Activated T-cell treated with anti-CD3 and anti-CD28 coated beads for 4 hours (primary cell): ENCODE measurements around the gene KLHL11.
"Not testable (repeated sequence)": the region's sequence is repeated elsewhere in the genome, so short reads cannot be mapped to it uniquely, and the experiment has no call there.

Experiments
- DNase-seq: peaks from one replicate; pipeline ENCODE4 v3.0.0-alpha.2; 2020

The KLHL11 gene

DNA sequence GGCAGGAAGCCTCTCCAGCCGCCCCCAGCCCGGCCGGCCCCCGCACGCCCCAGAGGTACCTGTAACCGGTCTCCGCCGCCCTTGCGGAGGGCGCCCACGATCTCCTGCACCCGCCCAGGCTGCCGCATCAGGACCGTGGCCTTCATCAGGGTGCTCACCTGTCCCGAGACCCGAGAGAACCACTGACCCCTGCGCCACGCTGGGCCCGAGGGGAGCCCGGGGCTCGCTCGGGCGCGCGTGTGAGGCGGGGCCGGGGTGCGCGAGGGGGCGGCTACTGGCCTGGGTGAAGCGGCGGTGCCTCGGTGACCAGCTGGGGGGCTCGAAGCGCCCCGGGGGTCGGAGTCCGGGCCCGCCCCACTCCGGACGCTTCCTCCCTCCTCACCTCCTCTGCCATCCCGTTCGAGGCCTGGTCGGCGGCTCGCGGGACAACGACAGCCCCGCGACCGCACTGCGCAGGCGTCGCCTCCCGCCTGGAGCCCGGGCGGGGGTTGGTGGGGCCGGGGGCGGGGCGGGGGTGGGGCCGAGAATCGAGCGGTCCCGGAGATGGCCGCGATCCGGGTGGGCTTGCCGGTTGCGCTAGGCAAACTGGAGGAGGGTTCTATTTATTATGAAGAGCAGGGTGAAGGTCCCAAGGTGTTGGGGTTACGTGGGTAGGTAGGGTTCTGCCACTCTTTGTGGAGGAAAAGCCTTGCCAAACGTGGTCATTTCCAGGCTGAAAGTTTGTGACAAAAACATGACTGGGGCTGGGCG lies 29.2 kb downstream of the KLHL11 start, which contains the start of gene NT5C3B:
TSS of gene NT5C3B (minus strand) at position 433 of the 750 bp plus-strand sequence. CDS start at position 394, 39 bp downstream.
- DNase-seq, result peak; percentile 24

DNA sequence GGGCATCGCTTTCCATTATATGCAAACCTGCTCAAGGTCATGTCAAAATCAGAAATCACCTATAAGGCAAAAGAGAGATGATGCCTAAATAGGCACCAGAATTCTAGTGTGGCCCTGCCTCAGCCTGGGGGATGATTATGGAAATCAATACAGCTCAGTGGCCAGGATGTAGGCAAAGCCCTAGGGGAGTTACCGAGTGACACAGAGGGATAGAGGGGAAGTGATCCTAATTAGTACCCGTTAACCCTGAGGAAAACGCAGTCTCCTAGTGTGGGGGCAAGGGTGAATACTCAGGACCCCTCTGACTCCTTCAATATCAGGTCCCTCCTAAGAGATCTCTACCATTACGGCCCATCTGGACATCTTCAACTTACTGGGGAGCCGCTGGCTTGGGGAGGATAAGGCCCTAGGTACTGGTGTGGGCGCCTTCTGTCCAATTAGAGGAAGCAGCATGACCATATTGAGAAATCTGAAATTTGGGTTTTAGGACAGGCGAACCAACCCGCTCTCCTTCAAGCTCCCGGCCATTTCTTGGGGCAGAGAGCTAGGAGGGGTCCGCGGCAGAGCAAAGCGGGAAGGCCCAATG lies 29.9 kb downstream of the KLHL11 start:
- DNase-seq, result no peak

DNA sequence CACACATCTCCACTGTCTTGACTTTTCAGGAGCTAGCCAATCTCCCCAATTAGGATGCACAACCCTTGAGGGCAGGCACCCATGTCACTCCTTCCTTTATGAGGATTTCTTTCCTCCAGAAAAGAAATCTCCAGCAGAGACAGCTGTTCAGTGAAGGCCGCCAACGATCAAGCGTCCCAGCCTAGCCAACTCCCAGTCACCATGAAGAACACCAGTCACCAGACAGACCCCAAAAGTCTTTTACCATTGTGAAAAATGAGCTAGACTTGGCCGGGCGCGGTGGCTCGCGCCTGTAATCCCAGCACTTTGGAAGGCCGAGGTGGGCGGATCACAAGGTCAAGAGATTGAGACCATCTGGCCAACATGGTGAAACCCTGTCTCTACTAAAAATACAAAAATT lies 35.3 kb downstream of the KLHL11 start:
- not testable (repeated sequence) for DNase-seq

DNA sequence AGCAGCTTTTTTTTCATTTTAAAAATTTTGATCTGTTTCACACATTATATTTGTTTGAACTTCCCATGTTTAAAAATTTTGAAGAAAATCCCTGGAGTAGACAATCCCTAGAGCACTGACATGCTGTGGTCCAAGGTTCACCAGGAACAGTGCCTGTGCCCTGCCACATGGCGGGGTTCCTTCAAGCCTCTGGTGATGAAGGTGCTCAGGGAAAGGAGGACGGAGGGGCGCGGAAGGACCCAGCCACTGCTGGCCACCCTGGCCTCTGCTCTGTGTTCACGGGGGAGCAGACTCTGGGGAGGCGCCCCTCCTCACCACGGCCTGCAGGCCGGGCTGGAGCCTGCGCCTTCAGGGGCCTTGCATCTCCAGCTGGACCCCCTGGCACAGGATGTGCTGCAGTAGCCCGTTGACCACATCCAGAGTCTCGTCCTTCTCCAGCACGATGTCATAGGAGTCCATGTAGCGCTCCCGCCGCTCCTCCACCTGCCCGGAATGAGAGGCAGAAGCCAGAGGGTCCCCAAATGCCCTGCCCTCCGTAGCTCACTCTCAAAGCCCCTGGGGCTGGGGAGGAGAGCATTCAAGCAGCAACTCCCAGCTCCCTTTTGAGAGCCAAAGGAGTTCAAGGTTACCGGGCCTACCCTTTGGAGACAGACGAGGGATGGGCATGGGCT lies 39.9 kb downstream of the KLHL11 start:
- DNase-seq, result no peak

DNA sequence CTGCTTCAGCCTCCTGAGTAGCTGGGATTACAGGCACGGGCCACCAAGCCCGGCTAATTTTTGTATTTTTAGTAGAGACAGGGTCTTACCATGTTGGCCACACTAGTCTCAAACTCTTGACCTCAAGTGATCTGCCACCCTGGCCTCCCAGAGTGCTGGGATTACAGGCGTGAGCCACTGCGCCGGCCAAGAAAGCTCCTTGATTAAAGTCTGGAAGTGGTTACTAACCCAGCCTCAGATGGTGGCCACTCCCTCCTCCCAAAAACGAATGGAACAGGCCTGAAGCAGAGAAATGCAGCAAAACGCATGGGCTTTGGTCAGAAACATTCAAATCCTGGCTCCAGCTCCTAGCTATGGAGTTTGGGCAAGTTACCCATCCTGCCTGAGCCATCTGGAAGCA lies 41.1 kb downstream of the KLHL11 start:
- DNase-seq, result no peak

DNA sequence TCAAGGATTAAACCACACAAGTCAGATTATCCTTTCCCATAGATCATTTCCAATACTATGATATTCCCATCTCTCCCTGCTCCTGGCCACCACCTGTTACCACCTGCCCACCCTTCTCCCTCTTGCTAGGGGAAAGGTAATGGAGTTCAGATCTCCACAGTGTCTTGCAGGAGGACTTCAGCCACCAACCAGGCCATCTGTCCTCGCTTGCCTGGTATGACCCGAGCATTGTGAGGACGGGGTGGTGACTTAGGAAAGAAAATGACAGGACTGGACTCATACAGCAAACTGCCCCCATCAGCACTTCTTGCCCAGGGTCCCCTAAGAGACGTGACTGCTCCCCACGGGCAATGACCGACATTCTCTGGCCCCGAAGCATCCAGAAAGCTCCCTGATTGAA lies 41.6 kb downstream of the KLHL11 start:
- no peak for DNase-seq

DNA sequence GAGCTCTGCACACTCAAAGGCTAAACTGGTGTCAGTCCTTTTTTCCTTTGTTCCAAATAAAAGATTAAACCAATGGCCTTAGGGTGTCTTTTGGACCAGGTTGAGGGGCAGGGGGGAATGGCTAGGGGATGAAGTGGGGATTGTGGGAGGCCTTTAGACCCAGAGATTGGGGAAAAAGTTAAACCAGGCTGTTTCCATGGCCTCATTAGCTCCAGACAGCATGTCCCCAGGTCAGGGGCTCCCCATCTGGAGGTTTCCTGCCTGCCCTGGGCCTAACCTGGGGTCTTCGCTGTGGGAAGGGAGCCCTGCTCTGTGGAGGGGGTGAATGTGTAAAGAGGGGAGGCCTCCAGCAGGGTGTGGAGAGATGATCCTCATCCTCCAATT lies 42.1 kb downstream of the KLHL11 start:
- no peak for DNase-seq

DNA sequence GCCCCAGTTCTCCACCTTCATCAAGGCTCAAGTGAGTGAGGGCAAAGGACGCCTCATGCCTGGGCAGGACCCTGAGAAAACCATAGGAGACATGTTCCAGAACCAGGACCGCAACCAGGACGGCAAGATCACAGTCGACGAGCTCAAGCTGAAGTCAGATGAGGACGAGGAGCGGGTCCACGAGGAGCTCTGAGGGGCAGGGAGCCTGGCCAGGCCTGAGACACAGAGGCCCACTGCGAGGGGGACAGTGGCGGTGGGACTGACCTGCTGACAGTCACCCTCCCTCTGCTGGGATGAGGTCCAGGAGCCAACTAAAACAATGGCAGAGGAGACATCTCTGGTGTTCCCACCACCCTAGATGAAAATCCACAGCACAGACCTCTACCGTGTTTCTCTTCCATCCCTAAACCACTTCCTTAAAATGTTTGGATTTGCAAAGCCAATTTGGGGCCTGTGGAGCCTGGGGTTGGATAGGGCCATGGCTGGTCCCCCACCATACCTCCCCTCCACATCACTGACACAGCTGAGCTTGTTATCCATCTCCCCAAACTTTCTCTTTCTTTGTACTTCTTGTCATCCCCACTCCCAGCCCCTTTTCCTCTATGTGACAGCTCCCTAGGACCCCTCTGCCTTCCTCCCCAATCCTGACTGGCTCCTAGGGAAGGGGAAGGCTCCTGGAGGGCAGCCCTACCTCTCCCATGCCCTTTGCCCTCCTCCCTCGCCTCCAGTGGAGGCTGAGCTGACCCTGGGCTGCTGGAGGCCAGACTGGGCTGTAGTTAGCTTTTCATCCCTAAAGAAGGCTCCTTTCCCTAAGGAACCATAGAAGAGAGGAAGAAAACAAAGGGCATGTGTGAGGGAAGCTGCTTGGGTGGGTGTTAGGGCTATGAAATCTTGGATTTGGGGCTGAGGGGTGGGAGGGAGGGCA lies 42.7 kb downstream of the KLHL11 start:
- DNase-seq, result no peak

DNA sequence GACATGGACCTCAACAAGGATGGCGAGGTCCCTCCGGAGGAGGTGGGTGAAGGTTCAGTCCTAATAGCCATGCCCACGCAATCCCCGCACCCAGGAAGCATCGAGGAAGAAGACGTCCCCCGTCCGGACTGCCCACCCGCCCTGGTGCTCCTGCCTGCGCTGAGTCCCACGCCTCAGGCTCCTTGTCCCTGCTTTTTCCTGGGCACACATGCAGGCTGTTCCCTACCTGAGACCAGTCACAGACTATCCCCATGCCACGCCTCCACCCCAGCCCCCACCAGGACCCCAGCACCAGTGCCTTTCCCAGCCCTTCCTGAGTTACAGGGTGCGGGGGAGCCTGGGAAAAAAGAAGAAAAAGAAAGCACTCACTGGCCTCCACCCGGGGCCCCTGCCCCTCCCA lies 43.4 kb downstream of the KLHL11 start:
- DNase-seq, result no peak

DNA sequence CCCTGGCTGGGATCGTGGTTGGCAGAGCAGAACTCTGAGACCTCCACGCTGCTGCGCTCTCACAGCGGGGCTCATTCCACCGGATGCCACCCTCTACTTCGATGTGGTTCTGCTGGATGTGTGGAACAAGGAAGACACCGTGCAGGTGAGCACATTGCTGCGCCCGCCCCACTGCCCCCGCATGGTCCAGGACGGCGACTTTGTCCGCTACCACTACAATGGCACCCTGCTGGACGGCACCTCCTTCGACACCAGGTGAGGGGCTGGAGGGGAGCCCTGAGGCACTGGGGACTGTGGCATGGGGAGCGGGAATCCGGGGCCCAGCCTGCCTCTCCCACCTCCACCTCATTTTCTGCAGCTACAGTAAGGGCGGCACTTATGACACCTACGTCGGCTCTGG lies 47.2 kb downstream of the KLHL11 start:
- no peak for DNase-seq

DNA sequence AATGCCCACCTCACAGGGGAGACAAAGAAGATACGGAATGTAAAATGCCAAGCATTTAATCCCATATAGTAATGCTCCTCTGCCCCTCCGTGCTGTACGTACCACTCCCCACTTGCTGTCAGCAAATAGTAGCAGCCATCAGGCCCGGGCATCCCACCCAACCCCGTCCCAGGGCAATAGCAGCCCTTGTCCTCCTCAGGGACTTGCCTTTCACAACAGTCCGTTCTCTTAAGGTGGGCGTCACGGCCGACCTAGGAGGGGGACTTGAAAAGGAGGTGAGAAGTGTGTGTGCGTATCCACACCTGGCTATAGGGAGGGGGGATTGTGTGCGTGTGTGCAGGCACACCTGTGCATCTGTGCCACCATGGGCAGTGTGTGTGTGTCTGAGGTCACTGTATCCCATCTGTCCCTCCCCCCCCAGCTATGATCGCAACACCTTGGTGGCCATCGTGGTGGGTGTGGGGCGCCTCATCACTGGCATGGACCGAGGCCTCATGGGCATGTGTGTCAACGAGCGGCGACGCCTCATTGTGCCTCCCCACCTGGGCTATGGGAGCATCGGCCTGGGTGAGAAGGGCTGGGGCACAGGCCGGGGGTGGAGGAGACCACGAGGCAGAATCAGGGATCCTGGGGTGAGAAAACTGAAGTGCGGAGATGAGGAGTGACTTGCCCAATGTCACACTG lies 48.4 kb downstream of the KLHL11 start:
- no peak for DNase-seq

DNA sequence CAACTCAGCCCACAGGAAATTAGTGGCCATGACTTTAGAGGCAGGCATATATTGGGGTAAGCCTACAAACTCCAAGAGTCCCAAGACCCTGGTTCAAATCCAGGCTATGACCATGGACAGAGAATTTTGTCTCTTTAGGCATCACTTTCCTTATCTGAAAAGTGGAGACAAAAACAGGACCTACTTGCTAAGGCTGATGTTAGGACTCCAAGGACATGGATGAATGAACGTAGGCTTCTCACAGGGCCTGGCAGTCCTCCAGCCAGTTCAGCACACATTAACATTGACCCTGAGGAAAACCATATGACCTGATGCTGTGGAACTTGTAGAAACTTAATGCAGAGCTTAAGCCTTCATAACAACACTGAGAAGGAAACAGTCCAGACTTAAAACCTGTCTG lies 51.0 kb downstream of the KLHL11 start:
- no peak for DNase-seq

DNA sequence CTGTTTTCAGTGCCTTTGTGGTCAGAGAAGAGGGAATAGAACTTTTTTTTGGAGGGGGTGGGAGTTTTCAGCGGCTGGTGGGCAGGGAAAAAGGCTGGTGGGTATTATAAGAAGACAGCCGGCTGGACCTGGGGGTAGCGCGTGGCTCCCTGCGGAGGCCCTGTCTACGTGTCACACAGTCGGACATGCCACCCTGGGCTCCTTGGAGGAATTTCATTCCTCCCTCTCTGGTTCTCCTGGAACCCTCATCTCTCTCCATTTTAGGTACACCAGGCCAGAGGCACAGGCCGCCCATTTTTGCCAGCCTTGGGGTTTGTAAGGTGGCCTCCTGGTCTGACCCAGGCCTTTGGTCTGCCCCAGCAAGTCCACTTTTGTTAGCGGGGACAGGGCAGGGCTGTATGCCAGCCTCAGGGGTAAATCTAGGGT lies 51.5 kb downstream of the KLHL11 start:
- no peak for DNase-seq

DNA sequence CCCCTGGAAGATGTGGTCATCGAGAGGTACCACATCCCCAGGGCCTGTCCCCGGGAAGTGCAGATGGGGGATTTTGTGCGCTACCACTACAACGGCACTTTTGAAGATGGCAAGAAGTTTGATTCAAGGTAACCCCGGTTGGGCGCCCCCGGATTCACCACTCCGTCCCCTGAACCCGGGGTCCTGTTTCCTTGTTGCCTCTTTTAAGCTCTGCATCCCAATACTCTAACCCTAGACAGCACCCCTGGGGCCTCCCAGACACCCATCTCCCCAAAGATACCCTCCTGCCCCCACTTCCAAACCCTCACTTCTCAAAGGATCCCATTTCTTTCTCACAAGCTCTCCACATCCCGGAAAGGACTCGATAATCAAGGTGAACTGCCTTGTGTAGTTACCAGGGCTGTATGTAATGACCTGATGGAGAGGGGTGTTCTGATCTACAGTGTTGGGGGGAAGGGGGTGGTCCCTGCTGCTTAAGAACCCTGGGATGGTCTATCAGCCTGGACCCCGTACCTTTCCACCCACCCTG lies 52.0 kb downstream of the KLHL11 start:
- DNase-seq, result no peak

DNA sequence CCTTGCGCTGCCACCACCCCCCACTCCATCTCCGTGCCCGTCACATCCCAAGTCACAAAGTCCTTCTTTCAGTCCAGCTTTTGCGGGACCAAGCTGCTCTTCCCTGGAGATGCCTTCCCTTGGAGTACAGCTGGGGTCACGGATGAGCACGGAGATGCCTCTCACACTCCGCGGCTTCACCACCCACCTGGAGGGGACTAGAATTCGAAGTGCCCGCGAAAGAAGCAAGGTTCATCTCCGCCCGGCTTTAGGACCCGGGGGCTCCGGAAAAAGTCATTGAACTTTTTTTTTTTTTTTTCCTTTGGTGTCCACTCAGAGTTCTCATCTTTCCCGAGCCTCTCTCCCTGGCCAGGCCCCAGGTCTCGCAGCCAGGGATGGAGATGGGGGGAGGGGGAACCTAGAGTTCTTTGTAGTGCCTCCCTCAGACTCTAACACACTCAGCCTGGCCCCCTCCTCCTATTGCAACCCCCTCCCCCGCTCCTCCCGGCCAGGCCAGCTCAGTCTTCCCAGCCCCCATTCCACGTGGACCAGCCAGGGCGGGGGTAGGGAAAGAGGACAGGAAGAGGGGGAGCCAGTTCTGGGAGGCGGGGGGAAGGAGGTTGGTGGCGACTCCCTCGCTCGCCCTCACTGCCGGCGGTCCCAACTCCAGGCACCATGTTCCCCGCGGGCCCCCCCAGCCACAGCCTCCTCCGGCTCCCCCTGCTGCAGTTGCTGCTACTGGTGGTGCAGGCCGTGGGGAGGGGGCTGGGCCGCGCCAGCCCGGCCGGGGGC lies 52.7 kb downstream of the KLHL11 start, which contains the start of gene FKBP10:
TSS of gene FKBP10 (plus strand) at position 624 of the 771 bp plus-strand sequence. CDS start at position 655, 31 bp downstream.
- DNase-seq, result no peak

DNA sequence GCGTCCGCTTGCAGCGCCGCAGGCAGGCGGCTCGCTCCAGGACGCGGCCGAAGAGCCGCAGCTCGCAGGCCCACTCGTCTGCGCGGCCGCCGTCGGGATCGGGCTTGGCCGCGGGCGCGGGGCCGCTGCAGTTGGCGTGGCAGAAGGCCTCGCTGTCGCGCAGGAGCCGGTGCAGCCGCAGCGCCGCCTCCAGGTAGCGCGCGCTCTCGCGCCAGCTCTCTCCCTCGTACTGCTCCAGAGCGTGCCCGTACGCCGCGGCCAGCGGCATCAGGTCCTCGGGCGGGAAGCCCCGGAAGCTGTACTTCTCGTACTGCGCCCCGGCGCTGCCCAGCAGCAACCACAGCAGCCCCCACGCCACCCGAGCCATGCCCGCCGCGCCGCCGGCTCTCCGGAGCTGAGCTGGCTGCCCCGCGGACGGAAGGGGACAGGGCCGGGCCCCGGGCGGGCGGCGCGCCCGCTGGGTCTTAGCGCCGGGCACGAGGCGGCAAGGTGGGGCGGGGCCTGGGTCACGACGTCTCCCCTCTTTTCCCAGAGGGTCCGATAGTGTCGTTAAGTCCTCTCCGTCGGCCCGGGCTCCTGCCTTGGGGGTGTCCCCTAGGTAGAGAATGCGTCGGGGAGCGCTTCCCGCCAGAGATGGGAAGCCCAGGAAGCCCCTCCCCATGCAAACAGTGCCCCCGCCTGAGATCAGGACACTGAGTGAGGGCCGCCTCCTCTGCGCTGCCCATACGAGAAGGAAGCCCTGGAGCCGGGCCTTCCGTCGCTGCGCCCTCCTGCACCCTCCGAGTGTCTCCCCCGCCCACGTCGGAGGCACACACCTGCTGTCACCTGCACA lies 53.5 kb downstream of the KLHL11 start, which contains the start of gene P3H4:
TSS of gene P3H4 (minus strand) at position 401 of the 832 bp plus-strand sequence. CDS start at position 367, 34 bp downstream.
- DNase-seq, result peak; percentile 46

DNA sequence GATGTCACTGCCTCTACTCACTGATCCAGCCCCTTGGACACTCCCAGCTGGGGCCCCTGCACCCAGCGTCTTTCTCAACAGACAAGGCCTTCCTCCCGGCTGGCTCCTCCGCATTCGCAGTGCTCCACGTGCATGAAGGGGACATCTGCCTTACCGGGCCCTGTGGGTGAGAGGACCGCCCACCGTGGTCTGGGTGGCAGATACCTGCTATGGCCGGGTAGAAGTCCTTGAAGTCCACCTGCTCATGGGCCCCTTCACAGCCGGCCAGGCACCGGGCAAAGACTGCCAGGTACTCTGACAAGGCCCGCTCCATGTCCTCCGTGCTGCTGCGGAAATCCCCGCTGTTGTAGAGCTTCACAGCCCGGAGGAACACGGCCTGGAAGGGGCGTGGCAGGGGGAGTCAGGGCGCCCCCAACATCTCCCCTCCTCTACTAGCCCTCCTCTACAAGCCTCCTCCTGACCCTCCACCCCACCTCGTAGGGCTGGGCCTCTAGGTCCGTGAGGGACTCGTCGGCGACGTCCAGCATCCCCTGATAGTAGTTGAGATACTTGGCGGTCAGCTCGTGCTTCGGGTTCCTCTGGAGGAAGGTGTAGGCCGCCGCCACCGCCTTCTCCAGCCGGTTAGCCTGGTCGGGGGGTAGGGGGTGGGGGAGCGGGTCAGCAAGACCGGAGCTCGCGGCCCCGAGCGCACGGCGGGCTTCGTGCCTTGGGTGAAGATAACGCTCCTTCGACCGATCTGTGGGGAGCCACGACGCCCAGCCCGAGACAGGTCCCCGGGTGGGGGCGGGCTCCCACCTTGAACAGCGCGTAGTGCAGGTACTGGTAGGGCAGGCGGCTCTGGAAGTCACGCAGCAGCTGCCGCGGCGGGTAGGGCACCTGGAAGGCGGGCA lies 54.3 kb downstream of the KLHL11 start:
- peak; percentile 11 for DNase-seq

DNA sequence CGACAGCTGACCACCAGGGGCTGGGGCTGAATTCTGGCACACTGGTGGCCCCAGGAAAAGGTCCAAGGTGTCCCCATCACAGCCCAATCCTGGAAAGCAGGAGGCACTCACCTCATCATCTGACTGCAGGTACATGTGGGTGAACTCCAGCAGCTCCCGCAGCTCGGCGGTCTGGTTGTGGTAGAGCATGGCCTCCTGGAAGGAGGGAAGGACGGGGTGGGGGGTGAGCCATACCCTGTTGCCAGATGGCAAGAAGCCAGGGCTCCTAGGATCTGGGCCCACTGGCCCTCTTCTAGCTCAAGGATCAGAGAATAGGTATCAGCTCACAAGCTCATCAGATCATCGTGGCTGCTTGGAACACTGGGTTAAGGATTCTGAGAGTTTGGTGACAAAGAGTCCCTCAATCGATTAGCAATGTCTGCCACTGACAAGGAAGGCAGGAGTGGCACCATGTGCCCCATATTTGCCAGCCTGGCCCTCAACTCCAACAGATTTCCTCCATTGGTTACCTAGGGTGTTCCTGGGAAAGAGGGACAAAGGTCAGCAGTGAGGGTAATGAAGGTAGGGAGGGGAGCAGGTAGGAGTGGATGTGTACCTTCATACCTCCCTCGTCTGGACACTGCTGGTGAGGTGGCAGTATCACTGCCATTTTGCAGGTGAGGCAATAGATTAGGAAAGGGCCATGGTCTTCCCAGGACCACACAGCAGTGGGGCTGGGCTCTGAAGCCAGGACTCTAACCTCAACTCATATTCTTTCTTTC lies 58.4 kb downstream of the KLHL11 start:
- DNase-seq, result no peak
